GM12864 (cell line): ENCODE data around the gene GTF2H4.

Experiments used
- DNase-seq: peaks from one replicate; pipeline ENCODE4 v3.0.0-alpha.2; 2011; ENCODE audit warnings: low read depth
- H3K4me3 ChIP-seq: 2 replicates; pipeline ENCODE4 v1.5.1; 2011; ENCODE audit warnings: mild to moderate bottlenecking, low read depth, low read length, control low read depth
- CTCF ChIP-seq: IDR thresholded peaks from 2 replicates; pipeline ENCODE4 v1.5.1; 2011; ENCODE audit warnings: low read depth, mild to moderate bottlenecking, moderate library complexity, low read length, control low read depth, inconsistent platforms; ENCODE audit errors: missing control alignments

The GTF2H4 gene

DNA sequence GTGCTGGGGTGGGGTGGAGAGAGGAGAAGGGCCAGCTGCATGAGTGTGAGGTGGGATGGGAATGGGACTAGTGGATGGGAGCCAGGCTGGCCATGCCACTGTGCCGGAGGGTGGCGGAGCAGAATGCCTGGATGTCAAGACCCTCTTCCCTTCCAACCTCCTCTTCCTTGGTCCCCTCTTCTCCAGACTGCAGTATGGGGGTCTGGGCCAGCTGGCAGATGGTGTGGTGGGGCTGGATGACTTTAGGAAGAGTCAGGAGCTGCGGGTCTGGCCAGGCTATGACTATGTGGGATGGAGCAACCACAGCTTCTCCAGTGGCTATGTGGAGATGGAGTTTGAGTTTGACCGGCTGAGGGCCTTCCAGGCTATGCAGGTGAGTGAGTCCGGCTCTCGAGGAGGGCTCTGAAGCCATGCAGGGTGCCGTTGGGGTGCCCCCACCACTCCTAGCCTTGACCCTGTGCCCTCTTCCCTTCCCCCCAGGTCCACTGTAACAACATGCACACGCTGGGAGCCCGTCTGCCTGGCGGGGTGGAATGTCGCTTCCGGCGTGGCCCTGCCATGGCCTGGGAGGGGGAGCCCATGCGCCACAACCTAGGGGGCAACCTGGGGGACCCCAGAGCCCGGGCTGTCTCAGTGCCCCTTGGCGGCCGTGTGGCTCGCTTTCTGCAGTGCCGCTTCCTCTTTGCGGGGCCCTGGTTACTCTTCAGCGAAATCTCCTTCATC is 16.0 kb upstream of the GTF2H4 start:
- TF ChIP-seq CTCF, result no peak
- DNase-seq, result no peak
- H3K4me3 ChIP-seq, result no peak overlapping the region

DNA sequence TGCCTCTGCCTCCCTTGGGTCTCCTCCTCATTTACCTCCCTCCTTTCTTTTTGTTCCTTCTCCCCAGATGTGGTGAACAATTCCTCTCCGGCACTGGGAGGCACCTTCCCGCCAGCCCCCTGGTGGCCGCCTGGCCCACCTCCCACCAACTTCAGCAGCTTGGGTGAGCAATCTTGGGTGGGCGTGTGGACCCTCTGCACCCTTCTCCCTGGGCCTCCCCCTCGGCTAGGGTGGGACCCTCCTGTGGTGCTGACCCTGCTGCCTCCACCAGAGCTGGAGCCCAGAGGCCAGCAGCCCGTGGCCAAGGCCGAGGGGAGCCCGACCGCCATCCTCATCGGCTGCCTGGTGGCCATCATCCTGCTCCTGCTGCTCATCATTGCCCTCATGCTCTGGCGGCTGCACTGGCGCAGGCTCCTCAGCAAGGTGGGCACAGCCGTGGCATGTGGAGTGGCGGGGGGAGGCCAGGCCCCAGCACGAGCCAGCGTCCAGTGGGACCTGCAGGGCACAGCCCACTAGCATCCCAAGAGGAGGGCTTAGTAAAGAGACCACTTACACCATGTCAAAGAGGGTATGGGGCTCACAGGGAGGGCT is 14.9 kb upstream of the GTF2H4 start:
- TF ChIP-seq CTCF, result peak; percentile 18
- H3K4me3 ChIP-seq, result no peak overlapping the region
- DNase-seq, result no peak

DNA sequence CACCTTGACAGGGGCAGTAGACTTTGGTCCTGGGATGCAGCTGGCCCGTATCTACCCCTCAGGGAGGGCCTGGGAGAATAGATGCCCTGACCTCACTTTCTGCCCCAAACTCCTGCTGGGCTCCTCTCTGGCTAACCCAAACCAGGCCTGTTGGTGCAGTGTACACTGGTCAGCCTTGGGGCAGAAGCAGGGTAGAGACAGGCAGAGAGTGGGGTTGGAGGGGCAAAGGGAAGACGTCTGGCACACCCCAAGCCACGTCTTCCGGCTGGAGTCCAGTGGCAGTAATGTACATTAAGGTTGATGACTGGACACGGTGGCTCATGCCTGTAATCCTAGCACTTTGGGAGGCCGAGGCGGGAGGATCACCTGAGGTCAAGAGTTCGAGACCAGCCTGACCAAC is 14.3 kb upstream of the GTF2H4 start:
- DNase-seq, result no peak
- TF ChIP-seq CTCF, result no peak

GRCh38 chr6:30894381-30894780 is 13.6 kb upstream of the GTF2H4 start:
- no peak for DNase-seq
- no peak for TF ChIP-seq CTCF
- H3K4me3 ChIP-seq, result no peak overlapping the region

More for the DNA sequence above, 14.3 kb upstream of the GTF2H4 start:
- H3K4me3 ChIP-seq, result no peak overlapping the region

GRCh38 chr6:30894935-30895334 is 13.1 kb upstream of the GTF2H4 start:
- H3K4me3 ChIP-seq, result no peak overlapping the region
- no peak for TF ChIP-seq CTCF
- DNase-seq, result no peak

DNA sequence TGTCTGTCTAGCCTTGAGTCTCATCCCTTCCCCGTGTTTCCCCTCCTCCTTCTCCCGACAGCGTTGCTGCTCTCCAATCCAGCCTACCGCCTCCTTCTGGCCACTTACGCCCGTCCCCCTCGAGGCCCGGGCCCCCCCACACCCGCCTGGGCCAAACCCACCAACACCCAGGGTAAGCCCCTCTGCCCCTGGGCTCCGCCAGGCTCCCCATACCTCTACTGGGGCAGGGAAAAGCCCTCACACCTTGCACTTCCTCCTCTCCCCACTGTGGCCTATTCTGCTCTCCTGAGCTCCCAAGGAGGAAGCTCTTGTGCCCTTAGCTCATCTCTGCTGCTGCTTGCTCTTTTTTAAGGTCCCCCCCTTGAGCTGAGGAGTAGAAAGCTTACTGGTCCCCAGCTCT is 12.7 kb upstream of the GTF2H4 start:
- no peak overlapping the region for H3K4me3 ChIP-seq
- TF ChIP-seq CTCF, result no peak
- DNase-seq, result no peak

- no peak for TF ChIP-seq CTCF
- no peak overlapping the region for H3K4me3 ChIP-seq
- DNase-seq, result no peak
These were observed 11.5 kb upstream of the GTF2H4 start for GRCh38 chr6:30896541-30896940.
